A172 (cell line): ENCODE measurements around the gene PNPLA1. TPM values are rescaled to one million over a fixed set of nuclear protein-coding genes. Genes with fewer than 3 reads are reported as not detected.
A peak's percentile ranks its signal among the peaks of the same experiment; 100 is the strongest.
"Not testable (repeated sequence)": the region's sequence is repeated elsewhere in the genome, so short reads cannot be mapped to it uniquely, and the experiment has no call there.

Experiments
- DNase-seq: peaks from one replicate; pipeline ENCODE4 v3.0.0-alpha.2; 2015; ENCODE audit warnings: low spot score
- total RNA-seq: library from RNA; depleted of rRNA; stranded (reverse); fragments of >200 nt; shearing (Covaris generic); gene quantifications from 2 replicates; pipeline ENCODE4 v1.2.3, GENCODE V29; 2014

PNPLA1 gene
- total RNA-seq, 1 experiment from 2014 or later = not detected

- no peak for DNase-seq
Measured at GRCh38 chr6:36335465-36336207, 65.8 kb downstream of the PNPLA1 start.

- no peak for DNase-seq
Measured at GRCh38 chr6:36336208-36336710, 66.4 kb downstream of the PNPLA1 start.

GRCh38 chr6:36336779-36337241, 67.0 kb downstream of the PNPLA1 start, which contains the start of gene BNIP5:
BNIP5 (minus strand) TSS chr6:36336888; CDS start chr6:36330690, 6,198 bp downstream.
- DNase-seq = no peak

DNA sequence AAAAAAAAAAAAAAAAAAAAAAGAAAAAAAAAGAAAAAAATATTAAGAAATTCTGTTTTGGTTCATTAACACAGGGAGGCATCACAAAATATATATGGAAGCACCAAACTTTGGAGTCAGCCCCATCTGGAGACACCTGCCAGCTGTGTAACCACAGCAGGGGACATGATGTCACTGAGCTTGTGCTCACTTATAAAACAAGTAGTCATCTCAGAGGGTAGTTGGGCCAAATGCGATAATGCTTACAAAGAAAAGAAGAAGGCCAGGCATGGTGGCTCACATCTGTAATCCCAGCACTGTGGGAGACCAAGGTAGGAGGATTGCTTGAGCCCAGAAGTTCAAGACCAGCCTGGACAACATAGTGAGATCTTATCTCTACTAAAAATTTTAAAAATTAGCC, 68.0 kb downstream of the PNPLA1 start:
- DNase-seq = no peak

DNA sequence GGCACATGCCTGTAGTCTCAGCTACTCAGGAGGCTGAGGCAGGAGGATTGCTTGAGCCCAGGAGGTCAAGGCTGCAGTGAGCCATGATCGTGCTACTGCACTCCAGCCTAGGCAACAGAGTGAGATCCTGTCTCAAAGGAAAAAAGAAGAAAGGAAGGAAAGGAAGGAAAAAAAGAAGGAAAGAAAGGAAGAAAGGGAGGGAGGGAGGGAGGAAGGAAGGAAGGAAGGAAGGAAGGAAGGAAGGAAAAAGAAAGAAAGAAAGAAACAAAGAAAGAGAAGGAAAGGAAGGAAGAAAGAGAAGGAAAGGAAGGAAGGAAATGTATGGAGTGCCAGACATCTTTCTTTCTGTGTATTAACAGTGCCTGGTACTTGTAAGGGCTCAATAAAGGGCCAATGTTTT, 68.4 kb downstream of the PNPLA1 start:
- not testable (repeated sequence) for DNase-seq

- DNase-seq = no peak
Measured at GRCh38 chr6:36339146-36339545, 69.3 kb downstream of the PNPLA1 start.

- DNase-seq = no peak
Measured at GRCh38 chr6:36340306-36340617, 70.4 kb downstream of the PNPLA1 start.

DNA sequence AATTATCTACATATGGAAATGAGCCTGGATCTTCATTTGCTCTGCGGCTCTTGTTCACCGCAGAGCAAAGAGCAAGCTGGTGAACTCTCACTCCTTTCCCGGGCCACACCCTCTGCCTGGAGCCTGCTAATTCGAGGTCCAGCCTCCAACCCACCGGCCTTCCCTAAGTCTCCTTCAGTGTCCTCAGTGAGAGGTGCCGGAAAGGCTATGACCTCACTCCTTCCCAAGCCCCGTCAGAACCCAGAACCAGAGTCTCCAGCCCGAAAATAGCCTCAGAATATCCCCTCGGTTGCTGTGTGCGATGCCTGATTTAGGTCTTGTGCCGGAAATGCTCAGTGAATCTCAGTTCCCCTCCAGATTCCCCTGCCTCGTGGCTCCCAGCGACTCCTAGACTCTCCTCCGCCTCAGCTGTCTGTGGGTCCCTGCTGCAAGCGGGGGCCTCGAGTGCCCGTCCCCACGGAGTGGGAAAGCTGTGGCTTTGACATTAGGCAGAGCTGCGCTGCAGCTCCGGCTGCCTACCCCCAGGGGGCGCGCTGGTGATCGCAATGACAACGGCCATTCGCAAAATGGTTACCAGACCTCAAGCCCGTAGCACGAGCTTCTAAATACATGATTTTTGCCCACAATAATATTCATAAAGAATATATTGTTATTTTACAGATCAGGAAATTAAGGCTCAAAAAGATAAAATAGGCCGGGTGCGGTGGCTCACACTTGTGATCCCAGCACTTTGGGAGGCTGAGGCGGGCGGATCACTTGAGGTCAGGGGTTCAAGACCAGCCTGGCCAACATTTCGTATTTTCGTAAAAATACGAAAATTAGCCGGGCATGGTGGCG, 71.0 kb downstream of the PNPLA1 start:
- DNase-seq = peak; percentile 40

DNA sequence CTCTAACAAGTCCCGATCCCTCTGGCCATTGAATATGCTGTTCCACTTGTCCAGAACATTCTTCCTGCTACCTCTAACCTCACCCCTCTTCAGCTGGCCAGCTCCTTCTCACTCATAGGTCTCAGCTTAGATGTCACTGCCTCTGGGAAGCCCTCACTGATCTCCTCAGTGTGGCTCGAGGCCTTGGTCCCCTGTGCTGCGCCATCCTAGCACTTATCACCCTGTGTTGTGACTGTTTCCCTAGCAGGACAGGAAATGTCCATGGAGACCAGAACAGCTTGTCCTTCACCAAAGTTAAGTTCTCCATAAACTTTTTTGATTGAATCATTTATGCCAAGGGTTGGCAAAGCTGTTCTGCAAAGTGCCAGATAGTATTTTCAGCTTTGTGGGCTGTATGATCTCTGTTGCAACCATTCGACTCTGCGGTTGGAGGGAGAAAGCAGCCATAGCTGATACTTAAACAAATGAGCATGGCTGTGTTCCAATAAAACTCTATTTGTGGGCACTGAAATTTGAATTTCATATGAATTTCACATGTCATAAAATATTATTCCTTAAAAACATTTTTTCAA, 73.3 kb downstream of the PNPLA1 start:
- no peak for DNase-seq

DNA sequence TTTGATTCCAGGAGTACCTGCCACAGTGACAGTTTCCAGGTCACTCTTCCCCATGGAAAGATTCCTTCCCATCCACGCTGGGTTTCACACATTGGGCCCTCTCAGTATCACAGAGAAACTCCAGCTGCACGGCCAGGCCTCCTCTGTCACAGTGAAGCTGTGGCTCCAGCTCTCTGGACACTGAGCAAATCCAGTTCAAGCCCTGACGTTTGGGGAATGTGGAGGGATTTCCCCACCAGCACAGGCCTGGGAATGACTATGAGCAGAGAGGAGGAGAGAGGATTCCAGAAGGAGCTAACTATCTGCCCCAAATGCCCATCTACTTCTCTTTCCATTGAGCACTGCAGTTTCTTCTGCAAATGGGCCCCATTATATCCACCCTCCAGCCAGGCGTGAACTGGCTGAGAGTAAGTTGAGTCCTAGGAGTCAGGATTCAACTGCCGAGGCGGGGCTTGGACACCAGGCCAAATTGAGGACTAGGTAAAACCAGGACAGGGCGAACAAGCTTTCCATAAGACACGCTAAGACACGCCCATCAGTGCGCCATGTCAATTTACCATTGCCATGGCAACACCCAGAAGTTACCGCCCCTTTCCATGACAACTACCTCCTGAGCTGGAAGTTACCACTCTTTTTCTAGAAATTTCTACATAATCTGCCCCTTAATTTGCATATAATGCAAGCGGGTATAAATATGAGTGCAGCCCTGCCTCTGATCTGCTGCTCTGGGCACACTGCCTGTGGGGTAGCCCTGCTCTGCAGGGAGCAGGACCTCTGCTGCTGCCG, 76.0 kb downstream of the PNPLA1 start:
- DNase-seq = no peak

GRCh38 chr6:36346486-36347273, 76.8 kb downstream of the PNPLA1 start:
- no peak for DNase-seq

- DNase-seq = no peak
Measured at GRCh38 chr6:36347621-36348020, 77.8 kb downstream of the PNPLA1 start.

DNA sequence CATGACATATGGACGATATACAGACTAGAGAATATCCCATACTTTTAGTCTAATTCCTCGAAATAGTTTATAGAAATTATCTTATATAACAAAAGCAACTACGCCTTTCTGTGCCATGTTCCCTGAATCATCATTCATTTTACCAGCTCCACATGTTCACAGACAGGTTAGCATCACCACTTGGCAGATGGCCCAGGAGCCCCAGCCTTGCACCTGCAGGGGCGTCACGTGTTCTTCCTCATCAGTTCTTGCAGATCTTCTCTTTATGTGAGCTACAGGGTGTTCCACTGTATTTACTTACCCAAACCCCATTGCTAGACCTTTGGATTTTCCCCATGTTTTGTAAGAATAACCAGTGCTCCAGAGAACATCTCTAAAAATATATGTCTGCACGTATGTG, 79.4 kb downstream of the PNPLA1 start:
- DNase-seq = no peak

DNA sequence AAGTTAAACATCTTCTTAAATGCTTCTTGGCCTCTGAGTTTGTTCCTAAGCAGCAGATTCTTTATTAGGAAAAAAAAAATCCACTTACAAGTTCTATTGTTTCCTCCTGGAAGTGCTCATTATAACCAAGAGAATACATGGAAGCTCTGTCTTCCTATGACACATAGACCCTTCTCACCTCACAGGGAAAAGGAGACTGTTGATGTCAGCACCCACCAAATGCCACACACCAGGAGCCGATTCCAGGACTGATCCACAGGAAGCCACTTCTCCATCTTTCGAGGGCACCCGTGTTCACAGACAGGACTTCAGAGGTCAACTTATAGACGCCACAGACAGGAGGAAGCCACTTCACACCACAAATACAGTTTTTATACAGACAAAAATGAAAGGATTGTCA, 80.2 kb downstream of the PNPLA1 start:
- DNase-seq = peak; percentile 34

GRCh38 chr6:36350681-36351571, 81.1 kb downstream of the PNPLA1 start:
- DNase-seq = peak; percentile 92

- no peak for DNase-seq
Measured at GRCh38 chr6:36352477-36353157, 82.8 kb downstream of the PNPLA1 start.

- no peak for DNase-seq
Measured at GRCh38 chr6:36353411-36353915, 83.6 kb downstream of the PNPLA1 start.

DNA sequence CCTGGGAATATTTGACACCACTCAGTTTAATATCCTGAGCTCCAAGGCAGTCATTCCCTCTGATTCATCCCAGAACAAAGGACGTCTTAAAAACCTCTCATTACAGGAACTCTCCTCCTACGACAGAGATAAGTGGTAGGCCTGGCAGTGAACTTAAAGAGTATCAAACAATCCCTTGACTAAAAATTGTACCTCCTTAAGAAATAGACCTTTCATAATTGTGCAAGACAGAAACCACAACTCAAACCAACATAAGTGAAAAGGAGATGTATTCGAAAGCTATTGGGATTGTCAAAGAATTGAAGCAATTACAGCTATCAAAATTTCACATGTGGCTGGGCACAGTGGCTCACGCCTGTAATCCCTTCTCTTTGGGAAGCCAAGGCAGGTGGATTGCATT, 86.0 kb downstream of the PNPLA1 start:
- DNase-seq = no peak

DNA sequence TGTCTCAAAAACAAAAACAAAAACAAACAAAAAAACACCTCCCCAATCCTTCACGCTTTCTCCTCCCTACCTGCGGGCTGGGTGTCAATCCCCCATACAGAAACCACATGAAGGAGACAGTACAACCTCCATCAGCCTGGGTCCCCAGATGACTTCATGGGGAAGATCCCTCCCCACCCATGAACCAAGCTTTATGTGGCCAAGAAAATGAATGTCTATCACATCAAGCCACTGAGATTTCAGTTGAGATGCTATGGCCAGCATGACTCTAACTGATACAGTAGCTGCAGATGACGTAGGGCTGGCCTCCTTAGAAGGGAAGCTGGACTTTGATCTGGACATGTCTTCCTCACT, 88.0 kb downstream of the PNPLA1 start:
- DNase-seq = no peak
